ENCODE data around the gene ZNF22.

Gene ZNF22

GRCh38 chr10:44965651-44966097, 35.0 kb upstream of the ZNF22 start:
- DNase-seq, result no peak

- DNase-seq, result no peak
Measured at GRCh38 chr10:44966129-44966815, 34.5 kb upstream of the ZNF22 start.

- no peak for DNase-seq
Measured at GRCh38 chr10:44966816-44967509, 33.8 kb upstream of the ZNF22 start.

GRCh38 chr10:44967616-44968015, 33.1 kb upstream of the ZNF22 start:
- DNase-seq, result no peak

- peak; percentile 50 for DNase-seq
Measured at GRCh38 chr10:44968091-44968490, 32.6 kb upstream of the ZNF22 start.

GRCh38 chr10:44968500-44969400, 32.0 kb upstream of the ZNF22 start:
- DNase-seq, result peak; percentile 24

GRCh38 chr10:44969854-44970253, 30.9 kb upstream of the ZNF22 start:
- DNase-seq, result no peak

GRCh38 chr10:44970812-44971395, 29.8 kb upstream of the ZNF22 start:
- DNase-seq, result no peak

- DNase-seq, result no peak
Measured at GRCh38 chr10:44971434-44971833, 29.3 kb upstream of the ZNF22 start.

- no peak for DNase-seq
Measured at GRCh38 chr10:44971935-44972757, 28.6 kb upstream of the ZNF22 start.

- no peak for DNase-seq
Measured at GRCh38 chr10:44972874-44973306, 27.8 kb upstream of the ZNF22 start.

- no peak for DNase-seq
Measured at GRCh38 chr10:44973323-44974081, 27.2 kb upstream of the ZNF22 start.

- no peak for DNase-seq
Measured at GRCh38 chr10:44974082-44974627, 26.6 kb upstream of the ZNF22 start.

- DNase-seq, result peak; percentile 27
Measured at GRCh38 chr10:44974628-44975430, 25.9 kb upstream of the ZNF22 start.

- DNase-seq, result no peak
Measured at GRCh38 chr10:44975431-44976331, 25.0 kb upstream of the ZNF22 start.

GRCh38 chr10:44976352-44977198, 24.1 kb upstream of the ZNF22 start:
- DNase-seq, result no peak

GRCh38 chr10:44977287-44978212, 23.2 kb upstream of the ZNF22 start:
- DNase-seq, result no peak
